ENCODE results near the gene NRP2. TPM values are rescaled to one million over a fixed set of nuclear protein-coding genes. Genes with fewer than 3 reads are reported as not detected.

The NRP2 gene
- polyA plus RNA-seq, 2 of the 4 experiments (the other 2 are of a cell fraction): 144 to 159 TPM

DNA sequence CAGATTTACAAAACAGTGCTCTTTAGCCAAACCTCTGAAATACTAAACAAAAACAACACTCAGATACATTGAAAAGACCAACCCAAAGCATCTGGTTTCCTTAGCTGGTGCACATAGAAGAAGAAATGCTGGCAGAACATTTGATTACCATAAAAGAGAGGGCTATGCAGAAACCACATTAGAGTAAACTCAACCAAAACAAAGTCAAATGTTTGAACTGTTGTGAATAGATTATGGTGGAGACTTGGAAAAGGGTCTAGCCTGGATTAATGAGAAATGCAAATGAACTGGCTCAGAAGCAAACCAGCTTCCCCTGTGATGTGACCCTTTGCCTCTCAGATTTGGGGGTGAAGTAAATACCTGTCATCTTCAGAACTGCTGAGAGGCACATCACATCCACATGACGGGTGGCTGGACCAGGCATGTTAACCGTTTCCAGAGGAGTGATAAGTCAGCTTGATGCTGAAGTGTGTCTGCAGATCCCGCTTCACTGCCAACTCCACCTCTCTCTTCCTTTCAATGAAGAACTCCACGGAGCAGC is 153.0 kb downstream of the NRP2 start:
- TF ChIP-seq BHLHE40 (IDR thresholded peaks at IDR 0.05; ENCODE audit: low read depth, low read length): no peak
- no peak for TF ChIP-seq RFX5 (IDR thresholded peaks at IDR 0.05)
- TF ChIP-seq FOXS1 (CRISPR knock-in tag; IDR thresholded peaks at IDR 0.05): no peak
- TF ChIP-seq NPAS2 (CRISPR knock-in tag; IDR thresholded peaks at IDR 0.05; ENCODE audit: borderline replicate concordance): no peak
- no peak for TF ChIP-seq CTCF (IDR thresholded peaks at IDR 0.05)
- no peak for TF ChIP-seq HOXB13 (CRISPR knock-in tag; IDR thresholded peaks at IDR 0.05; ENCODE audit: low read depth)
- no peak for TF ChIP-seq PHF8 (IDR thresholded peaks at IDR 0.05; ENCODE audit: borderline replicate concordance, low read depth)
- TF ChIP-seq SMC3 (IDR thresholded peaks at IDR 0.05): no peak
- TF ChIP-seq CHD2 (IDR thresholded peaks at IDR 0.05; ENCODE audit: low read length, partially characterized antibody): no peak
- no peak for TF ChIP-seq JUN (IDR thresholded peaks at IDR 0.05)
- TF ChIP-seq GATA3 (IDR thresholded peaks at IDR 0.05; ENCODE audit: borderline replicate concordance): no peak
- FAIRE-seq (no peak), DNase-seq (ENCODE audit: low read depth in 1 of 2, low spot score in 1 of 2) (no peak), ATAC-seq (no peak)
- no peaks in the 10 kb centered on the region for H3K4me1 ChIP-seq
- POLR2A ChIA-PET: no interaction called here
- H3K4me2 ChIP-seq: no peak overlapping the region
- 38% methylated on average over 4 of the region's 4 CpGs for WGBS (ENCODE audit: missing lambda C conversion rate)
- H3K27ac ChIP-seq: no peak overlapping the region
- H3K4me3 ChIP-seq: no peak overlapping the region
- no peaks in the 10 kb centered on the region for H3K9me3 ChIP-seq
- CTCF ChIA-PET: interaction anchor here (0.5 to 1.2 kb wide), 3 partner anchors 22 to 112 kb away, joined by 3 to 4 read pairs (median 3); no protein-coding TSS in a partner anchor

DNA sequence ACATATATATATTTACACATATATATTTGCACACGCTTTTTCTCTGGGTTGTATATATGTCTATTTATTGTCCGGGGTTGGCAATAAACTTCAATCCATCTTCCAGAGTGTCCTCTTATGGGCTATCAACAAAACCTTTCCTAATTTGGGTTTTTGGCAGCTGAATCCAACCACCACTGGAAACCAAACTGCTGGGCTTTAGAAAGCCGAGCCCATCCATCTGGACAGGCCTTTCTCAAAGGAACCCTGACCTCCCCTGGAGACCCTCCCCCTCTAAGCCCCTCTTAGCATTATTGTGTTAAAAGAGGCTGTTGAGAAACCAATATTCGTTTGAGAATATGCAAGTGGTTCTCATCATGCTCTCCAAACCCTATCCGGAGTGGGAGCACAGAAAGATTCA is 153.6 kb downstream of the NRP2 start:
- FAIRE-seq (no peak), ATAC-seq (no peak), DNase-seq (ENCODE audit: low read depth in 1 of 2, low spot score in 1 of 2) (no peak)
- WGBS (ENCODE audit: missing lambda C conversion rate): 20% methylated on average over 5 of the region's 5 CpGs
- no peak overlapping the region for H3K27ac ChIP-seq
- no peaks in the 10 kb centered on the region for H3K4me1 ChIP-seq
- no peak overlapping the region for H3K4me3 ChIP-seq
- H3K9me3 ChIP-seq: no peaks in the 10 kb centered on the region
- ChIA-PET CTCF (interaction anchor here (0.9 to 1.2 kb wide), 2 partner anchors 90 to 112 kb away, joined by 3 read pairs; no protein-coding TSS in a partner anchor), POLR2A (no interaction called here)
- no peak overlapping the region for H3K4me2 ChIP-seq
- TF ChIP-seq POLR2AphosphoS2 (conservative IDR thresholded peaks at IDR 0.05; ENCODE audit: low read length): no peak
- TF ChIP-seq FOSB (CRISPR knock-in tag; IDR thresholded peaks at IDR 0.05): no peak
- no peak for TF ChIP-seq HES2 (IDR thresholded peaks at IDR 0.05)
- no peak for TF ChIP-seq SMC3 (IDR thresholded peaks at IDR 0.05)
- no peak for TF ChIP-seq HEYL (CRISPR knock-in tag; IDR thresholded peaks at IDR 0.05)
- no peak for TF ChIP-seq NFE2L2 (conservative IDR thresholded peaks at IDR 0.05; ENCODE audit: low read length)

- H3K27ac ChIP-seq: no peak overlapping the region
- H3K9me3 ChIP-seq: no peaks in the 10 kb centered on the region
- no peak for FAIRE-seq
- DNase-seq (ENCODE audit: low read depth in 1 of 2, low spot score in 1 of 2): no peak
- ATAC-seq: no peak
- 48% methylated on average over 13 of the region's 13 CpGs for WGBS (ENCODE audit: missing lambda C conversion rate)
- ChIA-PET CTCF (no interaction called here), POLR2A (no interaction called here)
- H3K4me1 ChIP-seq: no peaks in the 10 kb centered on the region
- no peak overlapping the region for H3K4me2 ChIP-seq
- H3K4me3 ChIP-seq: no peak overlapping the region
- TF ChIP-seq NR3C1 (IDR thresholded peaks at IDR 0.05) (no peak), RNF2 (IDR thresholded peaks at IDR 0.05; ENCODE audit: borderline replicate concordance, low read depth) (no peak), HDAC2 (IDR thresholded peaks at IDR 0.05) (no peak), ESRRA (IDR thresholded peaks at IDR 0.05; ENCODE audit: borderline replicate concordance, low read length) (no peak), ZC3H11A (IDR thresholded peaks at IDR 0.05) (no peak), RFX5 (IDR thresholded peaks at IDR 0.05) (no peak)
Observed at GRCh38 chr2:205836477-205837221, 154.3 kb downstream of the NRP2 start.

All from A549 (cell line).